HepG2 (cell line): ENCODE data around the gene SRRM2. TPM values are rescaled to one million over a fixed set of nuclear protein-coding genes. Genes with fewer than 3 reads are reported as not detected.
A peak's percentile ranks its signal among the peaks of the same experiment; 100 is the strongest.

Source experiments
- ATAC-seq: fragments of 200-7000 bp; cut with Tn5 transposase; 3 replicates; pipeline ENCODE4 v1.9.1; 2020; ENCODE audit warnings: mild to moderate bottlenecking, moderate library complexity
- BruUV-seq: library from RNA; stranded (reverse); fragments of 400-500 nt; replicated peaks from 2 replicates; lab custom pipeline; 2021; lab: Mats Ljungman, UMichigan
- CTCF ChIA-PET: fragments of 300-600 bp; formaldehyde crosslinking; extraction: SDS; loops from one replicate; lab custom pipeline; 2021; ENCODE audit warnings: low total read pairs, inconsistent platforms, low intra/inter-chr PET ratio; lab: Yijun Ruan, JAX
- POLR2A ChIA-PET: fragments of 350-600 bp; sonication (Branson Sonifier 250); formaldehyde crosslinking; loops from one replicate; lab custom pipeline; 2020; ENCODE audit warnings: antibody characterized with exemption, inconsistent platforms; lab: Yijun Ruan, JAX
- DNase-seq: peaks from one replicate; pipeline ENCODE4 v3.0.0-alpha.2; 2015; ENCODE audit warnings: low spot score
- FAIRE-seq: peaks from 3 replicates; lab custom pipeline; 2011; peaks lifted over from hg19 to GRCh38; lab: Jason Lieb, UNC
- H2AFZ ChIP-seq: one replicate; pipeline ENCODE4 v1.6.1; 2011; ENCODE audit warnings: low read length, inconsistent platforms
- H3K27ac ChIP-seq: fragments of 300-600 bp; 3 replicates; pipeline ENCODE4 v1.8.0; 2011; ENCODE audit warnings: mixed run types, mild to moderate bottlenecking, mixed read lengths, low read length, inconsistent platforms; ENCODE audit not compliant: insufficient read depth; ENCODE audit errors: extremely low read length
- H3K27me3 ChIP-seq, 2 experiments: fragments of 200-600 bp in 1 of 2; 2 replicates in 1 of 2; 3 replicates in 1 of 2; pipeline versions ENCODE4 v1.6.0 to v1.8.0; 2011; ENCODE audit warnings: low read length in 2 of 2, mild to moderate bottlenecking in 2 of 2, moderate library complexity in 2 of 2, inconsistent platforms in 1 of 2; ENCODE audit not compliant: insufficient read depth in 2 of 2, control insufficient read depth in 1 of 2
- H3K36me3 ChIP-seq, 2 experiments: fragments of 200-600 bp in 1 of 2; replicated peaks in 1 of 2; 2 replicates in 1 of 2; 3 replicates in 1 of 2; pipeline versions ENCODE4 v1.5.1 to v1.8.0; 2011; ENCODE audit warnings: low read length in 2 of 2, inconsistent platforms in 1 of 2; ENCODE audit not compliant: insufficient read depth in 2 of 2, control insufficient read depth in 1 of 2
- H3K4me1 ChIP-seq: 2 replicates; pipeline ENCODE4 v1.5.1; 2012; ENCODE audit warnings: low read length, inconsistent platforms; ENCODE audit not compliant: insufficient read depth
- H3K4me2 ChIP-seq: 2 replicates; pipeline ENCODE4 v1.6.0; 2011; ENCODE audit warnings: low read depth, low read length, inconsistent platforms
- H3K4me3 ChIP-seq, 3 experiments: fragments of 200-600 bp in 1 of 3; sonication (generic), shearing (Covaris generic) in 1 of 3; replicated peaks in 1 of 3; 2 replicates each; pipeline ENCODE4 v1.5.1; 2011 to 2016; ENCODE audit warnings: low read length in 3 of 3, inconsistent platforms in 2 of 3, low read depth in 2 of 3, mild to moderate bottlenecking in 2 of 3, control low read depth in 1 of 3, mixed read lengths in 1 of 3; ENCODE audit not compliant: insufficient read depth in 1 of 3
- H3K79me2 ChIP-seq: one replicate; pipeline ENCODE4 v1.6.1; 2011; ENCODE audit warnings: low read length, inconsistent platforms; ENCODE audit not compliant: insufficient read depth
- H3K9ac ChIP-seq: 2 replicates; pipeline ENCODE4 v1.6.0; 2011; ENCODE audit warnings: mild to moderate bottlenecking, low read depth, low read length, inconsistent platforms; ENCODE audit not compliant: insufficient read depth
- H3K9me3 ChIP-seq: 2 replicates; pipeline ENCODE4 v1.5.1; 2012; ENCODE audit warnings: mild to moderate bottlenecking, low read length
- H4K20me1 ChIP-seq: 2 replicates; pipeline ENCODE4 v1.6.0; 2011; ENCODE audit warnings: inconsistent platforms, mild to moderate bottlenecking, low read length, moderate library complexity; ENCODE audit not compliant: insufficient read depth
- CEBPG ChIP-seq: IDR thresholded peaks from 2 replicates; pipeline ENCODE4 v1.6.1; 2016
- ELF1 ChIP-seq: sonication (generic); formaldehyde crosslinking; IDR thresholded peaks from 2 replicates; pipeline ENCODE4 v1.4.0; 2020; ENCODE audit warnings: missing genetic modification reagents
- ESRRA ChIP-seq: sonication (generic); formaldehyde crosslinking; IDR thresholded peaks from 2 replicates; pipeline ENCODE4 v1.5.1; 2020; ENCODE audit warnings: mild to moderate bottlenecking, low read depth, missing genetic modification reagents
- GABPA ChIP-seq, 2 experiments: IDR thresholded peaks; 2 replicates each; pipeline ENCODE4 v1.6.1; 2011 to 2016; ENCODE audit warnings: low read depth in 2 of 2, low read length in 1 of 2, missing biosample characterization in 1 of 2, missing genetic modification characterization in 1 of 2
- MAX ChIP-seq: IDR thresholded peaks from 2 replicates; pipeline ENCODE4 v1.6.1; 2012; ENCODE audit warnings: inconsistent platforms
- MIER3 ChIP-seq: IDR thresholded peaks from 2 replicates; pipeline ENCODE4 v1.6.1; 2016; ENCODE audit warnings: missing compliant biosample characterization, borderline replicate concordance
- MNT ChIP-seq: fragments of 450-650 bp; IDR thresholded peaks from 2 replicates; pipeline ENCODE4 v1.6.1; 2016
- POLR2A ChIP-seq, 2 experiments: IDR thresholded peaks; 2 replicates each; pipeline ENCODE4 v1.6.1; 2011; ENCODE audit warnings: low read depth in 2 of 2, low read length in 2 of 2, mild to moderate bottlenecking in 1 of 2, moderate library complexity in 1 of 2; ENCODE audit not compliant: insufficient read depth in 1 of 2
- SIN3A ChIP-seq: IDR thresholded peaks from 2 replicates; pipeline ENCODE4 v1.6.1; 2011; ENCODE audit warnings: low read depth, mild to moderate bottlenecking, control low read depth, low read length, borderline replicate concordance
- TARDBP ChIP-seq: sonication (generic); formaldehyde crosslinking; IDR thresholded peaks from 2 replicates; pipeline ENCODE4 v1.8.0; 2022; ENCODE audit warnings: mild to moderate bottlenecking, missing genetic modification reagents
- TCF7 ChIP-seq: sonication (generic); IDR thresholded peaks from 2 replicates; pipeline ENCODE4 v1.6.1; 2016; ENCODE audit warnings: antibody characterized with exemption, low read depth
- ZNF629 ChIP-seq: sonication (generic); formaldehyde crosslinking; conservative IDR thresholded peaks from 2 replicates; pipeline ENCODE4 v1.5.0; 2020; ENCODE audit warnings: missing genetic modification reagents
- ZNF660 ChIP-seq: sonication (generic); formaldehyde crosslinking; IDR thresholded peaks from 2 replicates; pipeline ENCODE4 v1.5.1; 2020; ENCODE audit warnings: mild to moderate bottlenecking, low read depth, missing genetic modification reagents, borderline replicate concordance
- ZNF703 ChIP-seq: sonication (generic); formaldehyde crosslinking; IDR thresholded peaks from 2 replicates; pipeline ENCODE4 v1.5.1; 2020; ENCODE audit warnings: missing genetic modification reagents, mild to moderate bottlenecking, moderate library complexity, borderline replicate concordance
- ZNF740 ChIP-seq: sonication (generic); formaldehyde crosslinking; IDR thresholded peaks from 2 replicates; pipeline ENCODE4 v1.4.0; 2020; ENCODE audit warnings: missing genetic modification reagents
- WGBS: methylation state at CpG from one replicate; pipeline ENCODE4 v1.1.6; 2017; ENCODE audit warnings: low lambda C conversion rate; 5-methylcytosine and 5-hydroxymethylcytosine counted together
- in situ Hi-C: cut with HindIII; loops from 2 replicates; pipeline ENCODE4 v1.10.0; 2017; ENCODE audit warnings: low pct_unique_long_range_greater_than_20kb; ENCODE audit not compliant: extremely low pct_ligation_motif_present
- intact Hi-C: fragments of 100-400 bp; cut with micrococcal nuclease; formaldehyde crosslinking; loops from one replicate; pipeline ENCODE4 v1.10.0; 2022; ENCODE audit not compliant: unreplicated experiment
- polyA plus RNA-seq, 8 experiments: library from polyadenylated mRNA; depleted of rRNA in 3 of 8; stranded (reverse) in 7 of 8; unstranded in 1 of 8; fragments of >200 nt; fragmentation: Illumina TruSeq in 4 of 8; extraction: Trizol in 4 of 8; gene quantifications; 2 replicates each; pipeline versions ENCODE4 v1.2.1 to v1.2.3, GENCODE V29; 2011 to 2016; ENCODE audit warnings: low read depth in 4 of 8, missing spikeins in 1 of 8, mixed read lengths in 1 of 8; ENCODE audit not compliant: insufficient read depth in 1 of 8
- total RNA-seq, 5 experiments: library from RNA; depleted of rRNA; stranded (reverse); fragments of >200 nt; fragmentation: Illumina TruSeq; extraction: Trizol; gene quantifications; 2 replicates each; pipeline ENCODE4 v1.2.3, GENCODE V29; 2016; ENCODE audit warnings: low read depth in 1 of 5
- TF ChIP-seq, protein P1 (sequence below): sonication (generic); formaldehyde crosslinking; IDR thresholded peaks from 2 replicates; pipeline ENCODE4 v1.5.0; 2020; ENCODE audit warnings: mild to moderate bottlenecking, missing genetic modification reagents, borderline replicate concordance

SRRM2 gene
- total and polyA plus RNA-seq, 2 of the 13 experiments (the other 11 are each of a cell fraction or from before 2014, with no cell fraction given) = 50.4 to 112 TPM

- no peaks in the 10 kb centered on the region for H3K4me1 ChIP-seq
- WGBS = 76% methylated on average over 8 of the region's 11 CpGs
- in situ Hi-C loops (no loop called here), intact Hi-C loops (no loop called here)
- no peaks in the 10 kb centered on the region for H3K9me3 ChIP-seq
- H4K20me1 ChIP-seq = no peaks in the 10 kb centered on the region
- no peak overlapping the region for H2AFZ ChIP-seq
- ChIA-PET POLR2A (interaction anchor here (1.1 kb wide), 1 partner anchor 28 kb away, joined by 4 read pairs; the partner anchor contains the start of gene KCTD5), CTCF (no interaction called here)
- peaks cover 10 to 16% of the 10 kb centered on the region in 2 experiments; a peak in 3 of 5 replicates for H3K36me3 ChIP-seq
- ATAC-seq = no peak
- H3K27ac ChIP-seq = no peak overlapping the region
- no peak overlapping the region for H3K4me2 ChIP-seq
- no peak for FAIRE-seq
- TF ChIP-seq ZNF703 (CRISPR knock-in tag) = no peak
- TF ChIP-seq ESRRA (CRISPR knock-in tag) = no peak
- no peak for TF ChIP-seq ELF1
- TF ChIP-seq TARDBP (CRISPR knock-in tag) = peak; percentile 51; the same call in 1 of the 2 replicates
- no peak for TF ChIP-seq ZNF629 (CRISPR knock-in tag)
- no peak for TF ChIP-seq TCF7
- TF ChIP-seq SIN3A = no peak
- no peak for TF ChIP-seq MAX
- TF ChIP-seq MIER3 = no peak
- TF ChIP-seq, protein P1, sequence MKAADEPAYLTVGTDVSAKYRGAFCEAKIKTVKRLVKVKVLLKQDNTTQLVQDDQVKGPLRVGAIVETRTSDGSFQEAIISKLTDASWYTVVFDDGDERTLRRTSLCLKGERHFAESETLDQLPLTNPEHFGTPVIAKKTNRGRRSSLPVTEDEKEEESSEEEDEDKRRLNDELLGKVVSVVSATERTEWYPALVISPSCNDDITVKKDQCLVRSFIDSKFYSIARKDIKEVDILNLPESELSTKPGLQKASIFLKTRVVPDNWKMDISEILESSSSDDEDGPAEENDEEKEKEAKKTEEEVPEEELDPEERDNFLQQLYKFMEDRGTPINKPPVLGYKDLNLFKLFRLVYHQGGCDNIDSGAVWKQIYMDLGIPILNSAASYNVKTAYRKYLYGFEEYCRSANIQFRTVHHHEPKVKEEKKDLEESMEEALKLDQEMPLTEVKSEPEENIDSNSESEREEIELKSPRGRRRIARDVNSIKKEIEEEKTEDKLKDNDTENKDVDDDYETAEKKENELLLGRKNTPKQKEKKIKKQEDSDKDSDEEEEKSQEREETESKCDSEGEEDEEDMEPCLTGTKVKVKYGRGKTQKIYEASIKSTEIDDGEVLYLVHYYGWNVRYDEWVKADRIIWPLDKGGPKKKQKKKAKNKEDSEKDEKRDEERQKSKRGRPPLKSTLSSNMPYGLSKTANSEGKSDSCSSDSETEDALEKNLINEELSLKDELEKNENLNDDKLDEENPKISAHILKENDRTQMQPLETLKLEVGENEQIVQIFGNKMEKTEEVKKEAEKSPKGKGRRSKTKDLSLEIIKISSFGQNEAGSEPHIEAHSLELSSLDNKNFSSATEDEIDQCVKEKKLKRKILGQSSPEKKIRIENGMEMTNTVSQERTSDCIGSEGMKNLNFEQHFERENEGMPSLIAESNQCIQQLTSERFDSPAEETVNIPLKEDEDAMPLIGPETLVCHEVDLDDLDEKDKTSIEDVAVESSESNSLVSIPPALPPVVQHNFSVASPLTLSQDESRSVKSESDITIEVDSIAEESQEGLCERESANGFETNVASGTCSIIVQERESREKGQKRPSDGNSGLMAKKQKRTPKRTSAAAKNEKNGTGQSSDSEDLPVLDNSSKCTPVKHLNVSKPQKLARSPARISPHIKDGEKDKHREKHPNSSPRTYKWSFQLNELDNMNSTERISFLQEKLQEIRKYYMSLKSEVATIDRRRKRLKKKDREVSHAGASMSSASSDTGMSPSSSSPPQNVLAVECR (CRISPR knock-in tag) = no peak
- 0 out of 4 replicates have a peak, but pooled peaks of 1 of the 2 experiments have one; percentile 33 for TF ChIP-seq POLR2A (IDR thresholded peaks at IDR 0.05; ENCODE audit: insufficient read depth in 1 of 2, low read depth in 2 of 2, low read length in 2 of 2)
- no peak for TF ChIP-seq ZNF660 (CRISPR knock-in tag)
- TF ChIP-seq GABPA (IDR thresholded peaks at IDR 0.05; ENCODE audit: low read depth, low read length) = no peak
- TF ChIP-seq GABPA (CRISPR knock-in tag; IDR thresholded peaks at IDR 0.05; ENCODE audit: low read depth) = no peak
- TF ChIP-seq MNT = peak; percentile 99
- 0 out of 2 replicates have a peak, but pooled peaks have one; percentile 25 for TF ChIP-seq ZNF740 (CRISPR knock-in tag)
- TF ChIP-seq CEBPG (CRISPR knock-in tag) = no peak
- H3K4me3 ChIP-seq = no peak overlapping the region
- no peak for DNase-seq
- no peak overlapping the region for H3K9ac ChIP-seq
- H3K79me2 ChIP-seq = no peaks in the 10 kb centered on the region
- peaks cover 5 to 28% of the 10 kb centered on the region in 2 experiments for H3K27me3 ChIP-seq
- no TSS peak for BruUV-seq
Observed at GRCh38 chr16:2710711-2711231, 41.7 kb upstream of the SRRM2 start.
